Astrocyte (in vitro differentiated cells and primary cell): ENCODE data around the gene PGGHG. TPM values are rescaled to one million over a fixed set of nuclear protein-coding genes. Genes with fewer than 3 reads are reported as not detected.
A peak's percentile ranks its signal among the peaks of the same experiment; 100 is the strongest.
"Not testable (repeated sequence)": the region's sequence is repeated elsewhere in the genome, so short reads cannot be mapped to it uniquely, and the experiment has no call there.

Experiments
- DNase-seq: peaks from one replicate; pipeline ENCODE4 v3.0.0-alpha.2; 2010; ENCODE audit warnings: low read depth
- FAIRE-seq: peaks from 2 replicates; lab custom pipeline; 2011; peaks lifted over from hg19 to GRCh38; lab: Jason Lieb, UNC
- H2AFZ ChIP-seq: 2 replicates; pipeline ENCODE4 v1.6.0; 2012; ENCODE audit warnings: low read depth, low read length, inconsistent platforms
- H3K27ac ChIP-seq: 2 replicates; pipeline ENCODE4 v1.5.1; 2011; ENCODE audit warnings: low read depth, low read length, inconsistent platforms
- H3K27me3 ChIP-seq: 2 replicates; pipeline ENCODE4 v1.6.0; 2011; ENCODE audit warnings: low read length, inconsistent platforms; ENCODE audit not compliant: insufficient read depth
- H3K36me3 ChIP-seq: 2 replicates; pipeline ENCODE4 v1.5.1; 2011; ENCODE audit warnings: low read length, inconsistent platforms; ENCODE audit not compliant: insufficient read depth
- H3K4me1 ChIP-seq: 2 replicates; pipeline ENCODE4 v1.5.1; 2011; ENCODE audit warnings: low read length, inconsistent platforms; ENCODE audit not compliant: insufficient read depth
- H3K4me2 ChIP-seq: 2 replicates; pipeline ENCODE4 v1.6.0; 2012; ENCODE audit warnings: low read length, inconsistent platforms
- H3K4me3 ChIP-seq: 2 replicates; pipeline ENCODE4 v1.5.1; 2011; ENCODE audit warnings: low read depth, mild to moderate bottlenecking, low read length, inconsistent platforms; ENCODE audit not compliant: insufficient read depth
- H3K79me2 ChIP-seq: 2 replicates; pipeline ENCODE4 v1.6.0; 2012; ENCODE audit warnings: mild to moderate bottlenecking, low read length, inconsistent platforms; ENCODE audit not compliant: insufficient read depth
- H3K9ac ChIP-seq: 2 replicates; pipeline ENCODE4 v1.6.0; 2012; ENCODE audit warnings: mild to moderate bottlenecking, low read length, inconsistent platforms
- H3K9me3 ChIP-seq: 2 replicates; pipeline ENCODE4 v1.5.1; 2012; ENCODE audit warnings: low read depth, mild to moderate bottlenecking, low read length, inconsistent platforms; ENCODE audit not compliant: insufficient read depth
- H4K20me1 ChIP-seq: 2 replicates; pipeline ENCODE4 v1.6.0; 2012; ENCODE audit warnings: low read length, inconsistent platforms; ENCODE audit not compliant: insufficient read depth
- H3K27ac Mint-ChIP-seq: one replicate; pipeline ENCODE4 v1.8.0; 2021; ENCODE audit warnings: mild to moderate bottlenecking, mixed read lengths; ENCODE audit not compliant: unreplicated experiment
- H3K27me3 Mint-ChIP-seq: one replicate; pipeline ENCODE4 v1.8.0; 2021; ENCODE audit warnings: low read depth, mixed read lengths; ENCODE audit not compliant: unreplicated experiment
- H3K36me3 Mint-ChIP-seq: one replicate; pipeline ENCODE4 v1.8.0; 2021; ENCODE audit warnings: low read depth, mixed read lengths; ENCODE audit not compliant: unreplicated experiment
- H3K4me1 Mint-ChIP-seq: one replicate; pipeline ENCODE4 v1.8.0; 2021; ENCODE audit warnings: low read depth, mixed read lengths; ENCODE audit not compliant: unreplicated experiment
- H3K4me3 Mint-ChIP-seq: one replicate; pipeline ENCODE4 v1.8.0; 2021; ENCODE audit warnings: mild to moderate bottlenecking, moderate library complexity, mixed read lengths; ENCODE audit not compliant: unreplicated experiment
- H3K9me3 Mint-ChIP-seq: one replicate; pipeline ENCODE4 v1.8.0; 2021; ENCODE audit warnings: mild to moderate bottlenecking, mixed read lengths; ENCODE audit not compliant: unreplicated experiment
- EZH2 ChIP-seq: IDR thresholded peaks from 2 replicates; pipeline ENCODE4 v1.6.1; 2012; ENCODE audit warnings: mild to moderate bottlenecking, low read length, inconsistent platforms; ENCODE audit not compliant: insufficient read depth
- total RNA-seq: library from RNA; stranded (reverse); gene quantifications from 2 replicates; pipeline ENCODE4 v1.2.1, GENCODE V29; 2021
- TF ChIP-seq, protein P1 (sequence below): IDR thresholded peaks from 2 replicates; pipeline ENCODE4 v1.5.1; 2011; ENCODE audit warnings: low read depth, mild to moderate bottlenecking, inconsistent platforms, low read length, moderate library complexity; ENCODE audit not compliant: insufficient read depth

Gene PGGHG
- total RNA-seq, 1 donor from 2014 or later = 25.1 TPM

DNA sequence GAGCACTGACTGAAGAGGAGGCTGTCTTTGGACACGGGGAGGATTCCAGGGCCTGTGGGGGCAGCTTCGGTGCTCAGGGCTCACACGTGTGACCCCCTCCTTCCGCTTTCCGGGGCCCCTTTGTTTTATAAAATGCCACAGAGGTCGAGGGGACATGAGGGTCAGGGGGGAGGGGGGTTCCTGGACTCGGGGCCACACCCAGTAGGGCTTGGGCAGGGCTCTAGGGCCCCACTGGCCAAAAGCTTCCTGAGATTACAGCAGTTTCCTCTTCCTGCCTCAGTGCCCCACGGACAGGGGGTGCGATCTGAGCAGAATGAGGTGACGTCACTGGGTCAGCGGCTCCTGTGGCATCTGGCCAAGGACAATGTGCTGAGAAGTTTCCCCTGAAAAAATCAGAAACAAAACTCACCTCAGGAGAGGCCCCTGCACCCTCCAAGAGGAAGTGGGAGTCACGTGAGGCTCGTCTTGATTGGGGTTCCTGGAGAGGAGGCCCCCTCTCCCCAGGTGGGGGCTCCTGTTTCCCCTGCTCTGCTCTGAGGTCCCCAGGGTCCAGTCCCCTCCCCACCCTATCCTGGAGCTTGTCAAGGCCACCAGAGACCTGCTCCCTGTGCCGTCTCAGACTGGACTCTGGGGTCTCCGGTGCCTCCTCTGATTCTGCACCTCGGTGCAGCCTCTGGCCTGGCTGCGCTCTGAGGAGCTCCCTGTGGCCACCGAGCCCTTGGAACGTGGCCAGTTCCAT is 38.1 kb downstream of the PGGHG start:
- Histone ChIP-seq H3K4me1 (peaks cover 7% of the 10 kb centered on the region), H3K36me3 (no peaks in the 10 kb centered on the region), H3K9me3 (no peaks in the 10 kb centered on the region), H3K9ac (peak overlapping the region; percentile 30), H2AFZ (peak overlapping the region; percentile 64), H3K79me2 (no peaks in the 10 kb centered on the region), H3K27me3 (no peaks in the 10 kb centered on the region), H4K20me1 (no peaks in the 10 kb centered on the region), H3K4me3 (no peak overlapping the region), H3K27ac (no peak overlapping the region), H3K4me2 (peak overlapping the region; percentile 46)
- Mint-ChIP-seq H3K9me3 (no peaks in the 10 kb centered on the region), H3K36me3 (no peaks in the 10 kb centered on the region), H3K4me3 (no peak overlapping the region), H3K27me3 (peaks cover 8% of the 10 kb centered on the region), H3K4me1 (peaks cover 6% of the 10 kb centered on the region), H3K27ac (no peak overlapping the region)
- DNase-seq = no peak
- no peak for FAIRE-seq
- TF ChIP-seq, protein P1, sequence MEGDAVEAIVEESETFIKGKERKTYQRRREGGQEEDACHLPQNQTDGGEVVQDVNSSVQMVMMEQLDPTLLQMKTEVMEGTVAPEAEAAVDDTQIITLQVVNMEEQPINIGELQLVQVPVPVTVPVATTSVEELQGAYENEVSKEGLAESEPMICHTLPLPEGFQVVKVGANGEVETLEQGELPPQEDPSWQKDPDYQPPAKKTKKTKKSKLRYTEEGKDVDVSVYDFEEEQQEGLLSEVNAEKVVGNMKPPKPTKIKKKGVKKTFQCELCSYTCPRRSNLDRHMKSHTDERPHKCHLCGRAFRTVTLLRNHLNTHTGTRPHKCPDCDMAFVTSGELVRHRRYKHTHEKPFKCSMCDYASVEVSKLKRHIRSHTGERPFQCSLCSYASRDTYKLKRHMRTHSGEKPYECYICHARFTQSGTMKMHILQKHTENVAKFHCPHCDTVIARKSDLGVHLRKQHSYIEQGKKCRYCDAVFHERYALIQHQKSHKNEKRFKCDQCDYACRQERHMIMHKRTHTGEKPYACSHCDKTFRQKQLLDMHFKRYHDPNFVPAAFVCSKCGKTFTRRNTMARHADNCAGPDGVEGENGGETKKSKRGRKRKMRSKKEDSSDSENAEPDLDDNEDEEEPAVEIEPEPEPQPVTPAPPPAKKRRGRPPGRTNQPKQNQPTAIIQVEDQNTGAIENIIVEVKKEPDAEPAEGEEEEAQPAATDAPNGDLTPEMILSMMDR = no peak
- no peak for TF ChIP-seq EZH2

DNA sequence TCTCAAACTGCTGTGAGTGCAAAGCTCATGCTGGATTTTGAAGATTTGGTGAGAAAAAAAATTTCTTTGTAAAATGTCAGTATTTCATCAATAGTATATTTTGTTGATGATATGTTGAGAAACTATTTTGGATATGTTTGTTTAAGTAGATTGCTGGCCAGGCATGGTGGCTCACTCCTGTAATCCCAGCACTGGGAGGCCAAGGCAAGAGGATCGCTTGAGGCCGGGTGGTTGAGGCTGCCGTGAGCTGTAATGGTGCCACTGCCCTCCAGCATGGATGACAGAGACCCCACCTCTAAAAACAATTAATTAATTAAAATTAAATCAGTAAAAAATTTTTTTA is 38.6 kb downstream of the PGGHG start:
- Histone ChIP-seq H2AFZ (peak overlapping the region; percentile 64), H3K4me1 (peaks cover 7% of the 10 kb centered on the region), H3K9ac (peak overlapping the region; percentile 30), H3K4me3 (no peak overlapping the region), H3K36me3 (no peaks in the 10 kb centered on the region), H3K9me3 (no peaks in the 10 kb centered on the region), H4K20me1 (no peaks in the 10 kb centered on the region), H3K27ac (no peak overlapping the region), H3K4me2 (peak overlapping the region; percentile 46), H3K79me2 (no peaks in the 10 kb centered on the region), H3K27me3 (no peaks in the 10 kb centered on the region)
- FAIRE-seq (no peak), DNase-seq (no peak)
- no peaks in the 10 kb centered on the region for H3K9me3 Mint-ChIP-seq
- no peaks in the 10 kb centered on the region for H3K36me3 Mint-ChIP-seq
- no peak overlapping the region for H3K4me3 Mint-ChIP-seq
- H3K4me1 Mint-ChIP-seq = peaks cover 5% of the 10 kb centered on the region
- TF ChIP-seq, protein P1 = no peak
- no peak for TF ChIP-seq EZH2
- H3K27ac Mint-ChIP-seq = no peak overlapping the region
- peaks cover 9% of the 10 kb centered on the region for H3K27me3 Mint-ChIP-seq

GRCh38 chr11:328012-328411 is 39.1 kb downstream of the PGGHG start:
- Mint-ChIP-seq H3K36me3 (no peaks in the 10 kb centered on the region), H3K9me3 (no peaks in the 10 kb centered on the region), H3K4me1 (peaks cover 4% of the 10 kb centered on the region), H3K27ac (no peak overlapping the region), H3K27me3 (peaks cover 9% of the 10 kb centered on the region), H3K4me3 (no peak overlapping the region)
- FAIRE-seq (no peak), DNase-seq (no peak)
- Histone ChIP-seq H3K4me2 (no peak overlapping the region), H3K27ac (no peak overlapping the region), H3K4me3 (no peak overlapping the region), H3K9me3 (no peaks in the 10 kb centered on the region), H3K27me3 (no peaks in the 10 kb centered on the region), H4K20me1 (no peaks in the 10 kb centered on the region), H3K9ac (no peak overlapping the region), H3K79me2 (no peaks in the 10 kb centered on the region), H3K4me1 (peaks cover 7% of the 10 kb centered on the region), H3K36me3 (no peaks in the 10 kb centered on the region), H2AFZ (no peak overlapping the region)
- TF ChIP-seq, protein P1 = no peak
- TF ChIP-seq EZH2 = no peak

- H3K4me1 Mint-ChIP-seq, H3K79me2 ChIP-seq, H3K27ac Mint-ChIP-seq, DNase-seq, H3K36me3 ChIP-seq, H3K4me3 Mint-ChIP-seq, H3K36me3 Mint-ChIP-seq, H3K9me3 ChIP-seq, H3K4me2 ChIP-seq, H3K9me3 Mint-ChIP-seq, H3K27me3 Mint-ChIP-seq, H3K27me3 ChIP-seq, H3K4me1 ChIP-seq, H3K9ac ChIP-seq, H3K27ac ChIP-seq, H2AFZ ChIP-seq, H4K20me1 ChIP-seq, H3K4me3 ChIP-seq, FAIRE-seq: not testable (repeated sequence)
These were observed 39.7 kb downstream of the PGGHG start for GRCh38 chr11:328516-329100.
